Left colon (tissue), 2 donors: ENCODE measurements around the gene LTA. TPM values are rescaled to one million over a fixed set of nuclear protein-coding genes. Genes with fewer than 3 reads are reported as not detected.
A peak's percentile ranks its signal among the peaks of the same experiment; 100 is the strongest.

Experiments used
- ATAC-seq: fragments of 200-7000 bp; cut with Tn5 transposase; one replicate; pipeline ENCODE4 v1.9.1; 2020; ENCODE audit warnings: mild to moderate bottlenecking, moderate library complexity
- DNase-seq, 2 donors: peaks; one replicate each; pipeline ENCODE4 v3.0.0-alpha.2; 2020
- intact Hi-C, 2 donors: fragments of 100-400 bp; cut with DNase I in 1 of 2; cut with micrococcal nuclease in 1 of 2; formaldehyde crosslinking; loops; one replicate each; pipeline versions ENCODE4 v1.11.2 to v1.14.0; 2022; cut with DNase I, micrococcal nuclease
- total RNA-seq, 2 donors: library from RNA; stranded (reverse); fragmentation: NEBNext Ultra II Directional; extraction: Animal tissue kit (Norgen Biotek cat#: 25700); gene quantifications; one replicate each; pipeline ENCODE4 v1.2.1, GENCODE V29; 2021
- donor health status: DM: no; HTN: no; CAD: no.
- donor health status: DM: yes; HTN: yes; CAD: no.

Gene LTA
- total RNA-seq, 2 donors from 2014 or later, result 0.36 TPM; not detected in 1

- DNase-seq (no peak), ATAC-seq (no peak)
- intact Hi-C loops, result no loop called here
These were observed 44.9 kb downstream of the LTA start for GRCh38 chr6:31617010-31617409.

- peak; percentile 98 to 99 for DNase-seq
- peak; percentile 88 for ATAC-seq
- intact Hi-C loops, result no loop called here
These were observed 47.9 kb downstream of the LTA start for GRCh38 chr6:31619805-31620585.

- DNase-seq, result peak; percentile 77 to 96
- intact Hi-C loops, result no loop called here
- peak; percentile 44 for ATAC-seq
These were observed 48.7 kb downstream of the LTA start, which contains the start of gene PRRC2A for GRCh38 chr6:31620586-31621319. Gene PRRC2A (plus strand): TSS chr6:31620715. CDS start chr6:31622790, 2,075 bp downstream.

GRCh38 chr6:31621320-31621939 is 49.3 kb downstream of the LTA start:
- ATAC-seq (no peak), DNase-seq (no peak)
- intact Hi-C loops, result no loop called here

- peak in 1 of 2 donors; percentile 49 for DNase-seq
- no peak for ATAC-seq
- intact Hi-C loops, result no loop called here
These were observed 49.9 kb downstream of the LTA start for GRCh38 chr6:31621991-31622390.

- ATAC-seq, result no peak
- DNase-seq, result no peak
- intact Hi-C loops, result no loop called here
These were observed 50.6 kb downstream of the LTA start for GRCh38 chr6:31622684-31623091.

Other genes starting within 250 kb of the LTA start
- gene HLA-B, start 215.1 kb upstream of the LTA start, total RNA-seq, result 1,000 to 10,000 TPM; 1,508 to 2,239 TPM
- gene MICA, start 168.7 kb upstream of the LTA start, total RNA-seq, result 10 to 100 TPM; 18.5 to 23.7 TPM
- 1 to 10 TPM; 1.2 to 1.3 TPM for gene MICB, start 74.1 kb upstream of the LTA start, total RNA-seq
- not detected for gene MCCD1, start 43.3 kb upstream of the LTA start, total RNA-seq
- gene DDX39B, start 30.3 kb upstream of the LTA start, total RNA-seq, result 100 to 1,000 TPM; 221 to 269 TPM
- under 1 TPM; 0.58 to 0.92 TPM for gene ATP6V1G2, start 25.7 kb upstream of the LTA start, total RNA-seq
- 10 to 100 TPM; 14.4 to 18.0 TPM for gene NFKBIL1, start 24.7 kb upstream of the LTA start, total RNA-seq
- gene TNF, start 3.3 kb downstream of the LTA start, total RNA-seq, result 1 to 10 TPM in 1 of 2 donors, under 1 TPM in 1; 0.27 to 1.4 TPM
- 1 to 10 TPM in 1 of 2 donors, under 1 TPM in 1; 0.70 to 3.0 TPM for gene LTB, start 10.1 kb downstream of the LTA start, total RNA-seq
- 1 to 10 TPM; 2.4 to 5.8 TPM for gene LST1, start 14.0 kb downstream of the LTA start, total RNA-seq
- gene NCR3, start 20.7 kb downstream of the LTA start, total RNA-seq, result 1 to 10 TPM in 1 of 2 donors, not detected in 1; 1.1 TPM
- 10 to 100 TPM in 1 of 2 donors, 1 to 10 TPM in 1; 5.2 to 15.0 TPM for gene AIF1, start 42.9 kb downstream of the LTA start, total RNA-seq
- gene PRRC2A, start 48.4 kb downstream of the LTA start, total RNA-seq, result 100 to 1,000 TPM in 1 of 2 donors, 10 to 100 TPM in 1; 92.9 to 110 TPM
- 100 to 1,000 TPM; 272 to 282 TPM for gene BAG6, start 80.4 kb downstream of the LTA start, total RNA-seq
- 1 to 10 TPM; 2.0 to 3.1 TPM for gene APOM, start 83.6 kb downstream of the LTA start, total RNA-seq
- gene C6orf47, start 88.5 kb downstream of the LTA start, total RNA-seq, result 10 to 100 TPM; 35.7 to 36.3 TPM
- gene GPANK1, start 92.7 kb downstream of the LTA start, total RNA-seq, result 10 to 100 TPM; 11.1 to 15.2 TPM
- 100 to 1,000 TPM; 137 to 155 TPM for gene CSNK2B, start 93.8 kb downstream of the LTA start, total RNA-seq
- 1 to 10 TPM; 8.7 to 9.9 TPM for gene LY6G5B, start 97.7 kb downstream of the LTA start, total RNA-seq
- gene LY6G5C, start 108.8 kb downstream of the LTA start, total RNA-seq, result 1 to 10 TPM; 1.6 to 2.5 TPM
- gene ABHD16A, start 131.0 kb downstream of the LTA start, total RNA-seq, result 10 to 100 TPM; 51.5 to 53.9 TPM
- not detected for gene LY6G6F, start 134.6 kb downstream of the LTA start, total RNA-seq
- gene LY6G6D, start 143.1 kb downstream of the LTA start, total RNA-seq, result not detected
- gene LY6G6C, start 149.5 kb downstream of the LTA start, total RNA-seq, result not detected
- under 1 TPM in 1 of 2 donors, not detected in 1; 0.20 TPM for gene MPIG6B, start 151.1 kb downstream of the LTA start, total RNA-seq
- 100 to 1,000 TPM in 1 of 2 donors, 10 to 100 TPM in 1; 84.2 to 139 TPM for gene DDAH2, start 157.0 kb downstream of the LTA start, total RNA-seq
- gene CLIC1, start 164.2 kb downstream of the LTA start, total RNA-seq, result 100 to 1,000 TPM; 502 to 513 TPM
- 10 to 100 TPM; 18.7 to 26.9 TPM for gene MSH5, start 167.7 kb downstream of the LTA start, total RNA-seq
- gene SAPCD1, start 190.4 kb downstream of the LTA start, total RNA-seq, result 1 to 10 TPM; 3.2 to 3.9 TPM
- 10 to 100 TPM; 11.4 to 11.8 TPM for gene VWA7, start 205.0 kb downstream of the LTA start, total RNA-seq
- 10 to 100 TPM; 35.3 to 58.1 TPM for gene VARS1, start 223.5 kb downstream of the LTA start, total RNA-seq
- 10 to 100 TPM; 33.0 to 33.5 TPM for gene LSM2, start 234.7 kb downstream of the LTA start, total RNA-seq
- 1 to 10 TPM in 1 of 2 donors, under 1 TPM in 1; 0.89 to 1.1 TPM for gene HSPA1L, start 243.0 kb downstream of the LTA start, total RNA-seq
- gene HSPA1A, start 243.3 kb downstream of the LTA start, total RNA-seq, result 100 to 1,000 TPM; 124 to 136 TPM